Ovary (tissue), 9 donors: ENCODE data around the gene EYA2. TPM values are rescaled to one million over a fixed set of nuclear protein-coding genes. Genes with fewer than 3 reads are reported as not detected.

Source experiments
- DNase-seq, 5 donors: peaks; one replicate each; pipeline ENCODE4 v3.0.0-alpha.2; 2019 to 2020
- H3K27ac ChIP-seq, 2 donors: fragments of 200-600 bp; one replicate each; pipeline versions ENCODE4 v1.5.1 to v1.8.0; 2019 to 2022
- H3K27me3 ChIP-seq: fragments of 200-600 bp; one replicate; pipeline ENCODE4 v1.8.0; 2022
- H3K36me3 ChIP-seq: fragments of 200-600 bp; sonication (generic); one replicate; pipeline ENCODE4 v1.5.1; 2019
- H3K4me1 ChIP-seq: one replicate; pipeline ENCODE4 v1.8.1; 2013; ENCODE audit warnings: mild to moderate bottlenecking, moderate library complexity; ENCODE audit not compliant: insufficient read depth
- H3K4me3 ChIP-seq: fragments of 200-600 bp; sonication (generic); one replicate; pipeline ENCODE4 v1.5.1; 2017
- H3K9me3 ChIP-seq, 2 donors: fragments of 200-600 bp in 1 of 2; sonication (generic) in 1 of 2; one replicate each; pipeline versions ENCODE4 v1.5.1 to v1.8.1; 2013 to 2019; ENCODE audit warnings: mild to moderate bottlenecking in 1 of 2, moderate library complexity in 1 of 2
- CTCF ChIP-seq, 3 donors: fragments of 450-650 bp in 2 of 3; fragments of 200-600 bp in 1 of 3; IDR thresholded peaks; one replicate each; pipeline versions ENCODE4 v1.5.1 to v1.8.0; 2016 to 2022; ENCODE audit warnings: antibody characterized with exemption in 3 of 3, mild to moderate bottlenecking in 1 of 3
- EP300 ChIP-seq: sonication (generic); formaldehyde crosslinking; IDR thresholded peaks from one replicate; pipeline ENCODE4 v1.6.1; 2017; ENCODE audit warnings: antibody characterized with exemption
- POLR2A ChIP-seq: fragments of 450-650 bp; IDR thresholded peaks from one replicate; pipeline ENCODE4 v1.6.1; 2017; ENCODE audit warnings: antibody characterized with exemption, mild to moderate bottlenecking, moderate library complexity
- WGBS, 3 donors: extraction: QIAGEN DNeasy Blood & Tissue Kit in 1 of 3; methylation state at CpG; one replicate each; pipeline versions ENCODE4 v1.1.5 to v1.1.7; 2013 to 2017; 5-methylcytosine and 5-hydroxymethylcytosine counted together
- intact Hi-C, 4 donors: fragments of 100-400 bp; cut with DNase I; formaldehyde crosslinking; loops; one replicate each; pipeline versions ENCODE4 v1.11.0 to v1.15.1; 2022 to 2023
- polyA plus RNA-seq, 2 donors: library from polyadenylated mRNA; stranded (reverse); fragments of 200-250 nt in 1 of 2; fragments of 350-450 nt in 1 of 2; fragmentation: Illumina TruSeq in 1 of 2; extraction: RNeasy Lipid Tissue Mini Kit (QIAGEN cat#74804) in 1 of 2; gene quantifications; one replicate each; pipeline ENCODE4 v1.2.3, GENCODE V29; 2013 to 2014
- total RNA-seq, 7 donors: library from RNA; depleted of rRNA in 2 of 7; stranded (reverse); fragments of >200 nt in 2 of 7; fragmentation: NEBNext Ultra II Directional in 3 of 7; extraction: Animal tissue kit (Norgen Biotek cat#: 25700) in 3 of 7; gene quantifications; one replicate each; pipeline versions ENCODE4 v1.1.0 to v1.2.4, GENCODE V29; 2016 to 2023
- donor health status: DM: no; HTN: no; CAD: no; lungs with moderate emphysema.
- donor health status: DM: no; HTN: no; CAD: no.
- donor health status: Bipolar disorder and iron deficiency.
- donor health status: DM: yes; HTN: yes; CAD: no.
- donor health status: DM: no; HTN: no; CAD: no.
- donor health status: DM: yes; HTN: yes; CAD: no.

The EYA2 gene
- total and polyA plus RNA-seq, 9 donors = 0.18 to 7.6 (median 1.7) TPM

GRCh38 chr20:47113362-47114109 lies 218.9 kb downstream of the EYA2 start:
- no peak for DNase-seq
- Histone ChIP-seq H3K4me3 (no peak overlapping the region), H3K36me3 (no peaks in the 10 kb centered on the region), H3K9me3 (no peaks in the 10 kb centered on the region), H3K27me3 (no peaks in the 10 kb centered on the region), H3K4me1 (no peaks in the 10 kb centered on the region), H3K27ac (no peak overlapping the region)
- 52 to 64% (median 59%) methylated on average over 5 of the region's 5 CpGs for WGBS, 3 donors
- no peak for TF ChIP-seq CTCF (IDR thresholded peaks at IDR 0.05)
- no peak for TF ChIP-seq POLR2A
- no peak for TF ChIP-seq EP300
- intact Hi-C loops = no loop called here

- intact Hi-C loops = no loop called here
- Histone ChIP-seq H3K27me3 (no peaks in the 10 kb centered on the region), H3K27ac (no peak overlapping the region), H3K9me3 (no peaks in the 10 kb centered on the region), H3K4me3 (no peak overlapping the region), H3K4me1 (no peaks in the 10 kb centered on the region), H3K36me3 (no peaks in the 10 kb centered on the region)
- WGBS, 3 donors = 88 to 95% (median 91%) methylated on average over 4 of the region's 4 CpGs
- no peak for DNase-seq
- no peak for TF ChIP-seq EP300
- no peak for TF ChIP-seq CTCF (IDR thresholded peaks at IDR 0.05)
- no peak for TF ChIP-seq POLR2A
Observed at GRCh38 chr20:47115694-47116093, 221.1 kb downstream of the EYA2 start.

- H3K36me3 ChIP-seq = no peaks in the 10 kb centered on the region
- 75 to 79% (median 77%) methylated on average over 16 of the region's 16 CpGs for WGBS, 3 donors
- no peak overlapping the region for H3K27ac ChIP-seq
- no peak for DNase-seq
- H3K4me3 ChIP-seq = no peak overlapping the region
- H3K4me1 ChIP-seq = no peaks in the 10 kb centered on the region
- no peaks in the 10 kb centered on the region for H3K9me3 ChIP-seq
- intact Hi-C loops = no loop called here
- no peaks in the 10 kb centered on the region for H3K27me3 ChIP-seq
- no peak for TF ChIP-seq CTCF (IDR thresholded peaks at IDR 0.05)
- no peak for TF ChIP-seq POLR2A
- no peak for TF ChIP-seq EP300
Observed at GRCh38 chr20:47117371-47117770, 222.7 kb downstream of the EYA2 start.

- Histone ChIP-seq H3K27me3 (no peaks in the 10 kb centered on the region), H3K4me1 (no peaks in the 10 kb centered on the region), H3K4me3 (no peak overlapping the region), H3K9me3 (no peaks in the 10 kb centered on the region), H3K27ac (no peak overlapping the region), H3K36me3 (no peaks in the 10 kb centered on the region)
- intact Hi-C loops = no loop called here
- TF ChIP-seq CTCF (IDR thresholded peaks at IDR 0.05) = no peak
- no peak for TF ChIP-seq POLR2A
- no peak for TF ChIP-seq EP300
- DNase-seq = no peak
- 17 to 23% (median 21%) methylated on average over 4 of the region's 4 CpGs for WGBS, 3 donors
Observed at GRCh38 chr20:47117773-47118172, 223.1 kb downstream of the EYA2 start.
